CD4-positive, CD25-positive, alpha-beta regulatory T cell (primary cell): ENCODE measurements around the gene RARRES2. TPM values are rescaled to one million over a fixed set of nuclear protein-coding genes. Genes with fewer than 3 reads are reported as not detected.
A peak's percentile ranks its signal among the peaks of the same experiment; 100 is the strongest.

Source experiments
- ATAC-seq, 2 donors: fragments of 150-1000 bp; cut with Tn5 transposase; one replicate each; pipeline ENCODE4 v1.10.0; 2021; ENCODE audit warnings: low read depth in 2 of 2, moderate number of reproducible peaks in 2 of 2, moderate library complexity in 1 of 2
- DNase-seq, 3 donors: peaks; one replicate each; pipeline versions ENCODE4 v3.0.0 to v3.0.0-alpha.2; 2012 to 2022; ENCODE audit warnings: mixed read lengths in 1 of 3
- H3K27ac ChIP-seq: one replicate; pipeline ENCODE4 v1.7.0; 2013; ENCODE audit warnings: mild to moderate bottlenecking, low read length; ENCODE audit not compliant: insufficient read depth, poor library complexity, severe bottlenecking
- H3K27me3 ChIP-seq: one replicate; pipeline ENCODE4 v1.7.0; 2013; ENCODE audit warnings: low read length; ENCODE audit not compliant: control insufficient read depth, insufficient read depth
- H3K36me3 ChIP-seq: one replicate; pipeline ENCODE4 v1.7.0; 2013; ENCODE audit warnings: mild to moderate bottlenecking, low read length, moderate library complexity; ENCODE audit not compliant: control insufficient read depth, insufficient read depth
- H3K4me1 ChIP-seq: 2 replicates; pipeline ENCODE4 v1.7.0; 2013; ENCODE audit warnings: mild to moderate bottlenecking, low read length; ENCODE audit not compliant: insufficient read depth, control insufficient read depth, poor library complexity, severe bottlenecking
- H3K4me3 ChIP-seq: one replicate; pipeline ENCODE4 v1.7.0; 2013; ENCODE audit warnings: low read depth, mild to moderate bottlenecking, low read length, moderate library complexity
- H3K9me3 ChIP-seq, 2 experiments: 1 replicate in 1 of 2; 2 replicates in 1 of 2; pipeline ENCODE4 v1.7.0; 2013; ENCODE audit warnings: low read length in 2 of 2, mild to moderate bottlenecking in 1 of 2, moderate library complexity in 1 of 2; ENCODE audit not compliant: control insufficient read depth in 2 of 2
- H3K27ac Mint-ChIP-seq, 3 donors: one replicate each; pipeline ENCODE4 v1.8.0; 2020 to 2022; ENCODE audit warnings: mild to moderate bottlenecking in 3 of 3, mixed read lengths in 3 of 3, moderate library complexity in 2 of 3
- H3K27me3 Mint-ChIP-seq: one replicate; pipeline ENCODE4 v1.8.0; 2022; ENCODE audit warnings: mild to moderate bottlenecking, mixed read lengths
- H3K36me3 Mint-ChIP-seq: one replicate; pipeline ENCODE4 v1.8.0; 2020; ENCODE audit warnings: mixed read lengths
- H3K4me1 Mint-ChIP-seq, 4 donors: one replicate each; pipeline ENCODE4 v1.8.0; 2020 to 2022; ENCODE audit warnings: mixed read lengths in 4 of 4, mild to moderate bottlenecking in 1 of 4
- H3K4me3 Mint-ChIP-seq, 4 donors: one replicate each; pipeline ENCODE4 v1.8.0; 2020 to 2022; ENCODE audit warnings: mild to moderate bottlenecking in 4 of 4, mixed read lengths in 4 of 4, moderate library complexity in 3 of 4
- H3K9me3 Mint-ChIP-seq, 7 donors: one replicate each; pipeline ENCODE4 v1.8.0; 2020 to 2022; ENCODE audit warnings: mixed read lengths in 7 of 7, mild to moderate bottlenecking in 3 of 7, moderate library complexity in 2 of 7
- polyA plus RNA-seq, 4 donors: library from polyadenylated mRNA; unstranded; fragments of 300-500 nt; fragmentation: Illumina TruSeq; gene quantifications; one replicate each; pipeline ENCODE4 v1.2.3, GENCODE V29; 2021
- total RNA-seq: library from RNA; stranded (reverse); gene quantifications from one replicate; pipeline ENCODE4 v1.2.3, GENCODE V29; 2022

Gene RARRES2
- total and polyA plus RNA-seq, 5 donors from 2014 or later: not detected

DNA sequence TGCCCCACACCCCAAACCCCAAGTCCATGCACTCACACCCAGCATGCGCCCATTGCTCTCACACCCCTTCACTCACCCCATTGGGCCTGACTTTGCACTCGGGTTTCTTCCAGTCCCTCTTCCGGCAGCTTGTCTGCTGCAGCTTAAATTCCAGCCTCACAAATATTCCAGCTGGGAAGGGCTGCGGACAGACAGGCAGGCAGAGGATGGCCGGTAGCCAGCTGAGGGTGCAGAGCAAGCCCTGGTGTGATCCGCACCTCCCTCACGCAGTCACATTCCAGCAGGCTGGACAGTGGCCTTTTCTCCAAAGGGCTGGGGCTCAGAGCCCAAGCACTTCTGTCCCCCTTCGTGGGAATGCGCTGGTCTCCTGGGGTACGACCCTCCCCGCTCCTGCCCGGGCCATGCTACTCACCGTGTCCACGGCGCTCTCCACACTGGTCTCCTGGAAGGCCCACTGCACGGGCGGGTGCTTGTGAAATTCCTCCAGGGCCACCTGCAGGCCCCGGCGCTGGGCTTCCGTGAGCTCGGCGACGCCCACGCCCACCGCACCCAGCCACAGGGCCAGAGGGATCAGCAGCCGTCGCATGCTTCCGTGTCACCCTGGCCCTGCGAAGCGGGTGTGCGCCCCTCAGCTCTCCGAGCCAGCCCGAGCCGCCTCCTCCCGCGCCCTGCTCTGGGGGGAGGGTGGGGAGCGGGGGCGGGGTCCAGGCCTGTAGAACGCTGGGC lies 1.2 kb downstream of the RARRES2 start:
- Mint-ChIP-seq H3K36me3 (peaks cover 15% of the 10 kb centered on the region), H3K4me1 (peaks cover 0 to 18% (median 3%) of the 10 kb centered on the region in 4 donors), H3K27me3 (peaks cover 45% of the 10 kb centered on the region), H3K27ac (no peak overlapping the region), H3K9me3 (peaks cover 0 to 12% (median 0%) of the 10 kb centered on the region in 7 donors), H3K4me3 (no peak overlapping the region)
- peaks cover 5% of the 10 kb centered on the region for H3K4me1 ChIP-seq
- H3K27ac ChIP-seq: no peak overlapping the region
- DNase-seq (peak in 1 of 3 donors; percentile 36), ATAC-seq (no peak)
- peaks cover 5 to 14% of the 10 kb centered on the region in 2 experiments for H3K9me3 ChIP-seq
- no peaks in the 10 kb centered on the region for H3K36me3 ChIP-seq
- H3K27me3 ChIP-seq: peaks cover 22% of the 10 kb centered on the region
- H3K4me3 ChIP-seq: no peak overlapping the region

DNA sequence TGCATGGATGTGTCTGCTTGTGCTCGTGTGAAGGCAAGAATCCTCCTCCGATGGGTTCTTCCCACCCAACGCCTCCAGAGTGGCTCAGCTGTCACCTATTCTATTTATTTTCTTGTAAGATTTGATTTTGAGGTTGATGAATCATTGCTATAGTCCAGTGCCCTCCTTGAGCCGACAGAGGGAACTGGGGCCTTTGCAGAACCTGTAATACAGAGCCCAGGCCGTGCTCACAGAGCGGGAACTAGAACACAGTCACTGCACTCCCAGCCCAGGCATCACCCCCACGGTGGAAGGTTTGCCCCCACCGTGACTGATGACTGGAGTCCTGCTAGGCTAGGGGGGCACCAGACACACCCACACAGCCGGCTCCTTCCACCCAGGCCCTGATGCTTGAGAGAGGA lies 2.0 kb downstream of the RARRES2 start:
- DNase-seq: no peak

GRCh38 chr7:150338166-150338829 lies 3.1 kb downstream of the RARRES2 start:
- peaks cover 12% of the 10 kb centered on the region for H3K36me3 Mint-ChIP-seq
- no peaks in the 10 kb centered on the region for H3K9me3 Mint-ChIP-seq
- DNase-seq (no peak), ATAC-seq (no peak)
- H3K27ac Mint-ChIP-seq: no peak overlapping the region
- peaks cover 29% of the 10 kb centered on the region for H3K27me3 Mint-ChIP-seq
- no peak overlapping the region for H3K4me3 ChIP-seq
- H3K4me3 Mint-ChIP-seq: no peak overlapping the region
- H3K27me3 ChIP-seq: peaks cover 8% of the 10 kb centered on the region
- no peaks in the 10 kb centered on the region for H3K36me3 ChIP-seq
- no peak overlapping the region for H3K27ac ChIP-seq
- peaks cover 0 to under 1% of the 10 kb centered on the region in 2 experiments for H3K9me3 ChIP-seq
- peaks cover 5% of the 10 kb centered on the region for H3K4me1 ChIP-seq
- H3K4me1 Mint-ChIP-seq: peaks cover 2 to 18% (median 5%) of the 10 kb centered on the region in 4 donors

More for the DNA sequence above, 2.0 kb downstream of the RARRES2 start:
- Mint-ChIP-seq H3K9me3 (peaks cover 0 to 6% (median 0%) of the 10 kb centered on the region in 7 donors), H3K36me3 (peaks cover 15% of the 10 kb centered on the region), H3K27ac (no peak overlapping the region), H3K4me1 (peaks cover 0 to 18% (median 5%) of the 10 kb centered on the region in 4 donors), H3K4me3 (no peak overlapping the region), H3K27me3 (peaks cover 40% of the 10 kb centered on the region)
- H3K27ac ChIP-seq: no peak overlapping the region
- no peak overlapping the region for H3K4me3 ChIP-seq
- H3K27me3 ChIP-seq: peaks cover 18% of the 10 kb centered on the region
- H3K4me1 ChIP-seq: peaks cover 5% of the 10 kb centered on the region
- no peak for ATAC-seq
- H3K9me3 ChIP-seq: peaks cover 3 to 11% of the 10 kb centered on the region in 2 experiments
- no peaks in the 10 kb centered on the region for H3K36me3 ChIP-seq

DNA sequence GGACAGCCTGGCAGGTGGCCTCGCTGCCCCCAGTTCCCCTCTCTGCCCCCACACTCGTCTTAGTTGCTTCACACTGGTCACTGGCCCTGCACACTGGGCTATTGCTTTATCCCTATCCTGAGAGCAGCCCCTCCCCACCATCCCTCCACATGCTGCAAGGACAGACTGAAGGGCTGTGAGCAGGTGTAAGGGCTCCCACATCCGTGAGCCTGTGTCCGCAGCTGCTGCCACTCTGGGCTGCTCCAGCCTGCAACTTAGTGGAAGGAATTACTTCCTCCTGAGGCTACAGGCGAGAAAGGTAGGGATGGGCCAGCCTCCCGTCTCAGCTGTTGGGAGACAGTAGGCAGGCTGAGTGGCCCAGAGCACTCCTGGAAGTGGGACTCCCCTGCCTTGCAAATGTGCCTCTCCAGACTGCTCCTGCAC lies 3.8 kb downstream of the RARRES2 start:
- no peaks in the 10 kb centered on the region for H3K9me3 Mint-ChIP-seq
- no peaks in the 10 kb centered on the region for H3K36me3 ChIP-seq
- no peaks in the 10 kb centered on the region for H3K9me3 ChIP-seq
- H3K36me3 Mint-ChIP-seq: peaks cover 12% of the 10 kb centered on the region
- no peak overlapping the region for H3K27ac Mint-ChIP-seq
- H3K4me1 Mint-ChIP-seq: peaks cover 3 to 18% (median 5%) of the 10 kb centered on the region in 4 donors
- H3K27me3 ChIP-seq: peaks cover 4% of the 10 kb centered on the region
- H3K4me3 ChIP-seq: no peak overlapping the region
- H3K4me3 Mint-ChIP-seq: no peak overlapping the region
- no peak overlapping the region for H3K27ac ChIP-seq
- ATAC-seq: no peak
- H3K4me1 ChIP-seq: peaks cover 5% of the 10 kb centered on the region
- peaks cover 22% of the 10 kb centered on the region for H3K27me3 Mint-ChIP-seq
- DNase-seq: no peak

DNA sequence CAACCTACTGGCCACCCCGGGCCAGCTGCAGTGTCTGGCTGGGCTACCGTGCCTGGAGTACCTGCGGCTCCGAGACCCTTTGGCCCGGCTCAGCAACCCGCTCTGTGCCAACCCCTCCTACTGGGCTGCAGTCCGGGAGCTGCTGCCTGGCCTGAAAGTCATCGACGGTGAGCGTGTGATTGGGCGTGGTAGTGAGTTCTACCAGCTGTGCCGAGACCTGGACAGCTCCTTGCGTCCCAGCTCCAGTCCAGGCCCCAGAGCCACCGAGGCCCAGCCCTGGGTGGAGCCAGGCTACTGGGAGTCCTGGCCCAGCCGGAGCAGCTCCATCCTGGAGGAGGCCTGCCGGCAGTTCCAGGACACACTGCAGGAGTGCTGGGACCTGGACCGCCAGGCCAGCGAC lies 4.2 kb downstream of the RARRES2 start:
- Histone ChIP-seq H3K36me3 (peaks cover 2% of the 10 kb centered on the region), H3K4me3 (no peak overlapping the region), H3K4me1 (peaks cover 5% of the 10 kb centered on the region), H3K27ac (no peak overlapping the region), H3K9me3 (no peaks in the 10 kb centered on the region), H3K27me3 (peaks cover 3% of the 10 kb centered on the region)
- Mint-ChIP-seq H3K27me3 (peaks cover 17% of the 10 kb centered on the region), H3K27ac (no peak overlapping the region), H3K4me3 (no peak overlapping the region), H3K9me3 (no peaks in the 10 kb centered on the region), H3K36me3 (peaks cover 12% of the 10 kb centered on the region), H3K4me1 (peaks cover 3 to 15% (median 4%) of the 10 kb centered on the region in 4 donors)
- DNase-seq (no peak), ATAC-seq (no peak)

- no peak overlapping the region for H3K4me3 Mint-ChIP-seq
- ATAC-seq (no peak), DNase-seq (no peak)
- peaks cover under 1 to 12% (median 4%) of the 10 kb centered on the region in 4 donors for H3K4me1 Mint-ChIP-seq
- no peaks in the 10 kb centered on the region for H3K9me3 Mint-ChIP-seq
- H3K36me3 ChIP-seq: peaks cover 3% of the 10 kb centered on the region
- peaks cover 5% of the 10 kb centered on the region for H3K4me1 ChIP-seq
- no peak overlapping the region for H3K4me3 ChIP-seq
- no peaks in the 10 kb centered on the region for H3K27me3 ChIP-seq
- no peak overlapping the region for H3K27ac Mint-ChIP-seq
- H3K9me3 ChIP-seq: no peaks in the 10 kb centered on the region
- H3K36me3 Mint-ChIP-seq: peaks cover 12% of the 10 kb centered on the region
- H3K27me3 Mint-ChIP-seq: peaks cover 13% of the 10 kb centered on the region
- no peak overlapping the region for H3K27ac ChIP-seq
Measured at GRCh38 chr7:150336746-150337145, 4.7 kb downstream of the RARRES2 start.

GRCh38 chr7:150335774-150336112 lies 5.7 kb downstream of the RARRES2 start:
- Mint-ChIP-seq H3K27ac (peak overlapping the region in 1 of 3 donors; percentile 52), H3K36me3 (peaks cover 12% of the 10 kb centered on the region), H3K4me1 (peaks cover 0 to 9% (median 5%) of the 10 kb centered on the region in 4 donors), H3K9me3 (no peaks in the 10 kb centered on the region), H3K27me3 (peaks cover 13% of the 10 kb centered on the region), H3K4me3 (no peak overlapping the region)
- DNase-seq: no peak
- Histone ChIP-seq H3K27me3 (no peaks in the 10 kb centered on the region), H3K4me1 (peaks cover 2% of the 10 kb centered on the region), H3K27ac (no peak overlapping the region), H3K4me3 (no peak overlapping the region), H3K9me3 (no peaks in the 10 kb centered on the region), H3K36me3 (peaks cover 3% of the 10 kb centered on the region)
- no peak for ATAC-seq
